ENCODE data around the gene EN2. TPM values are rescaled to one million over a fixed set of nuclear protein-coding genes. Genes with fewer than 3 reads are reported as not detected.

Gene EN2
- total and polyA plus RNA-seq, 3 donors from 2014 or later, result 0.81 to 1.6 (median 1.6) TPM

- Histone ChIP-seq H3K9me3 (no peaks in the 10 kb centered on the region), H3K27me3 (no peaks in the 10 kb centered on the region), H3K4me3 (peak overlapping the region; percentile 25 to 59), H3K36me3 (ENCODE audit: low read depth, missing control alignments) (no peaks in the 10 kb centered on the region), H3K4me1 (peaks cover 9% of the 10 kb centered on the region), H3K27ac (peak overlapping the region; percentile 18 to 45)
- intact Hi-C loops (cut with DNase I; ENCODE audit: low total_unique reads), result no loop called here
- peak; percentile 45 for DNase-seq
- WGBS, 2 donors, result 42 to 62% methylated on average over 10 to 32 of the region's 32 CpGs
- TF ChIP-seq POLR2A (IDR thresholded peaks at IDR 0.05), result no peak
- no peak for TF ChIP-seq CTCF (IDR thresholded peaks at IDR 0.05)
These were observed 32.1 kb downstream of the EN2 start for GRCh38 chr7:155489862-155490696.

GRCh38 chr7:155490697-155491628, 33.0 kb downstream of the EN2 start:
- no peaks in the 10 kb centered on the region for H3K27me3 ChIP-seq
- DNase-seq, result peak; percentile 65
- peak overlapping the region; percentile 25 to 59 for H3K4me3 ChIP-seq
- no peaks in the 10 kb centered on the region for H3K36me3 ChIP-seq (ENCODE audit: low read depth, missing control alignments)
- H3K9me3 ChIP-seq, result no peaks in the 10 kb centered on the region
- intact Hi-C loops (cut with DNase I; ENCODE audit: low total_unique reads), result no loop called here
- WGBS, 2 donors, result 29 to 32% methylated on average over 41 to 47 of the region's 47 CpGs
- H3K27ac ChIP-seq, result peak overlapping the region; percentile 18 to 45
- TF ChIP-seq POLR2A (IDR thresholded peaks at IDR 0.05), result no peak
- peaks cover 9% of the 10 kb centered on the region for H3K4me1 ChIP-seq

- Histone ChIP-seq H3K27me3 (no peaks in the 10 kb centered on the region), H3K9me3 (no peaks in the 10 kb centered on the region), H3K27ac (no peak overlapping the region), H3K4me3 (peak overlapping the region in 1 of 2 donors; percentile 59), H3K36me3 (ENCODE audit: low read depth, missing control alignments) (no peaks in the 10 kb centered on the region), H3K4me1 (peaks cover 9% of the 10 kb centered on the region)
- TF ChIP-seq POLR2A (IDR thresholded peaks at IDR 0.05), result no peak
- no peak for TF ChIP-seq CTCF (IDR thresholded peaks at IDR 0.05)
- WGBS, 2 donors, result 46 to 63% methylated on average over 11 of the region's 11 CpGs
- DNase-seq, result no peak
- intact Hi-C loops (cut with DNase I; ENCODE audit: low total_unique reads), result no loop called here
These were observed 33.9 kb downstream of the EN2 start for GRCh38 chr7:155491812-155492211.

GRCh38 chr7:155493744-155494538, 36.0 kb downstream of the EN2 start:
- Histone ChIP-seq H3K4me3 (no peak overlapping the region), H3K36me3 (ENCODE audit: low read depth, missing control alignments) (no peaks in the 10 kb centered on the region), H3K4me1 (peaks cover 9% of the 10 kb centered on the region), H3K27ac (no peak overlapping the region), H3K9me3 (no peaks in the 10 kb centered on the region), H3K27me3 (no peaks in the 10 kb centered on the region)
- DNase-seq, result no peak
- WGBS, 2 donors, result 71 to 77% methylated on average over 18 to 33 of the region's 33 CpGs
- TF ChIP-seq POLR2A (IDR thresholded peaks at IDR 0.05), result no peak
- no peak for TF ChIP-seq CTCF (IDR thresholded peaks at IDR 0.05)
- intact Hi-C loops (cut with DNase I; ENCODE audit: low total_unique reads), result no loop called here
